Measurements from ENCODE around the gene ARFGEF2.

The ARFGEF2 gene

GRCh38 chr20:48899881-48900280 is 21.6 kb upstream of the ARFGEF2 start:
- no peak for DNase-seq (ENCODE audit: low read depth)

GRCh38 chr20:48901326-48901725 is 20.2 kb upstream of the ARFGEF2 start:
- no peak for DNase-seq (ENCODE audit: low read depth)

GRCh38 chr20:48903705-48904104 is 17.8 kb upstream of the ARFGEF2 start:
- no peak for DNase-seq (ENCODE audit: low read depth)

GRCh38 chr20:48904566-48905296 is 16.8 kb upstream of the ARFGEF2 start:
- peak; percentile 47 for DNase-seq (ENCODE audit: low read depth)

- DNase-seq (ENCODE audit: low read depth), result no peak
Observed at GRCh38 chr20:48905297-48905647, 16.2 kb upstream of the ARFGEF2 start.

- no peak for DNase-seq (ENCODE audit: low read depth)
Observed at GRCh38 chr20:48906221-48906877, 15.2 kb upstream of the ARFGEF2 start.

GRCh38 chr20:48908656-48909319 is 12.7 kb upstream of the ARFGEF2 start:
- DNase-seq (ENCODE audit: low read depth), result no peak

- DNase-seq (ENCODE audit: low read depth), result no peak
Observed at GRCh38 chr20:48909910-48910309, 11.6 kb upstream of the ARFGEF2 start.

- DNase-seq (ENCODE audit: low read depth), result no peak
Observed at GRCh38 chr20:48910347-48910781, 11.1 kb upstream of the ARFGEF2 start.

- no peak for DNase-seq (ENCODE audit: low read depth)
Observed at GRCh38 chr20:48912065-48912464, 9.4 kb upstream of the ARFGEF2 start.

GRCh38 chr20:48916699-48917098 is 4.8 kb upstream of the ARFGEF2 start:
- no peak for DNase-seq (ENCODE audit: low read depth)

- DNase-seq (ENCODE audit: low read depth), result no peak
Observed at GRCh38 chr20:48919336-48919881, 2.1 kb upstream of the ARFGEF2 start.

- DNase-seq (ENCODE audit: low read depth), result no peak
Observed at GRCh38 chr20:48919882-48920526, 1.5 kb upstream of the ARFGEF2 start.

GRCh38 chr20:48920527-48921167 is 864 bp upstream of the ARFGEF2 start:
- no peak for DNase-seq (ENCODE audit: low read depth)

- DNase-seq (ENCODE audit: low read depth), result no peak
Observed at GRCh38 chr20:48921883-48922820, 641 bp downstream of the ARFGEF2 start.

- DNase-seq (ENCODE audit: low read depth), result no peak
Observed at GRCh38 chr20:48923149-48923718, 1.7 kb downstream of the ARFGEF2 start.

- no peak for DNase-seq (ENCODE audit: low read depth)
Observed at GRCh38 chr20:48924756-48925109, 3.2 kb downstream of the ARFGEF2 start.

GRCh38 chr20:48926267-48926666 is 4.8 kb downstream of the ARFGEF2 start:
- DNase-seq (ENCODE audit: low read depth), result no peak

GRCh38 chr20:48926821-48927220 is 5.3 kb downstream of the ARFGEF2 start:
- DNase-seq (ENCODE audit: low read depth), result no peak
